Myocyte (in vitro differentiated cells): ENCODE results near the gene CDHR2. TPM values are rescaled to one million over a fixed set of nuclear protein-coding genes. Genes with fewer than 3 reads are reported as not detected.

Experiments
- DNase-seq: peaks from one replicate; pipeline ENCODE4 v3.0.0-alpha.2; 2012; ENCODE audit warnings: low read depth
- total RNA-seq: library from RNA; depleted of rRNA; stranded (reverse); fragments of >200 nt; gene quantifications from 2 replicates; pipeline ENCODE4 v1.2.3, GENCODE V29; 2014

Gene CDHR2
- total RNA-seq, 1 donor from 2014 or later: not detected

- DNase-seq: no peak
Measured at GRCh38 chr5:176529116-176529740, 19.9 kb upstream of the CDHR2 start.

GRCh38 chr5:176529741-176530141 lies 19.4 kb upstream of the CDHR2 start:
- DNase-seq: no peak

GRCh38 chr5:176530393-176530982 lies 18.7 kb upstream of the CDHR2 start:
- DNase-seq: no peak

- DNase-seq: peak; percentile 58
Measured at GRCh38 chr5:176530983-176531901, 17.9 kb upstream of the CDHR2 start.

GRCh38 chr5:176531902-176532493 lies 17.1 kb upstream of the CDHR2 start:
- DNase-seq: no peak

GRCh38 chr5:176532795-176533194 lies 16.3 kb upstream of the CDHR2 start:
- DNase-seq: no peak

- DNase-seq: no peak
Measured at GRCh38 chr5:176533390-176533789, 15.8 kb upstream of the CDHR2 start.

- no peak for DNase-seq
Measured at GRCh38 chr5:176533894-176534611, 15.1 kb upstream of the CDHR2 start.

- DNase-seq: no peak
Measured at GRCh38 chr5:176534640-176535039, 14.5 kb upstream of the CDHR2 start.

GRCh38 chr5:176535101-176535663 lies 14.0 kb upstream of the CDHR2 start:
- peak; percentile 19 for DNase-seq

GRCh38 chr5:176535664-176536131 lies 13.4 kb upstream of the CDHR2 start:
- peak; percentile 31 for DNase-seq

- DNase-seq: peak; percentile 88
Measured at GRCh38 chr5:176536132-176536901, 12.8 kb upstream of the CDHR2 start.

GRCh38 chr5:176536902-176537553 lies 12.1 kb upstream of the CDHR2 start, which contains the start of gene RNF44:
TSS of gene RNF44 (minus strand) at chr5:176537402. CDS start at chr5:176532472, 4,930 bp downstream.
- DNase-seq: peak; percentile 98

GRCh38 chr5:176537554-176538229 lies 11.4 kb upstream of the CDHR2 start:
- DNase-seq: peak; percentile 99

- DNase-seq: no peak
Measured at GRCh38 chr5:176538230-176538988, 10.7 kb upstream of the CDHR2 start.

GRCh38 chr5:176538989-176539384 lies 10.2 kb upstream of the CDHR2 start:
- DNase-seq: no peak

- no peak for DNase-seq
Measured at GRCh38 chr5:176540476-176540899, 8.7 kb upstream of the CDHR2 start.

GRCh38 chr5:176540956-176541337 lies 8.2 kb upstream of the CDHR2 start:
- no peak for DNase-seq
